Measurements from ENCODE around the gene KCNT1. TPM values are rescaled to one million over a fixed set of nuclear protein-coding genes. Genes with fewer than 3 reads are reported as not detected.

Gene KCNT1
- total RNA-seq, 1 experiment from 2014 or later, result 0.68 TPM

DNA sequence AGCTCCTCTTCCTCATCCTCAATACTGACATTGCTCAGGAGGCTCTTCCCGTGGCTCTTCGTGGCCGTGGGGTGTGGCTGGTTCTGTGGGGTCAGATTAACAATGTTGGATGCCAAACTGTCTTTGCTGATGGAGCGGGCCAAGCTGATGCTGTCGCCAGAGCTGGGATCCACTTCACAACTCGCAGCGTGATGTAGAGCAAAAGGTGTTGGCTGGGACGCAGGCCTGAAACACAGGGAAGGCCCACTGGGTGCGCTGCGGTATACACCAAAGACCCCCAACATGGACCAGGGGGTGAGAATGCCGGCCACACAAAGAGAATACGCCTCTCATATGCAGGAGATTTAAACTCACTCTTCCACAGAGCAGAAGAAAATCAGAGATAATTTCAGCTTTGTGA is 121.1 kb downstream of the KCNT1 start:
- Mint-ChIP-seq H3K9me3 (no peaks in the 10 kb centered on the region), H3K4me3 (no peak overlapping the region), H3K27me3 (ENCODE audit: low read depth) (no peaks in the 10 kb centered on the region), H3K36me3 (ENCODE audit: insufficient read depth in 1 of 3, low read depth in 3 of 3) (peaks cover 41 to 82% (median 65%) of the 10 kb centered on the region in 3 experiments), H3K4me1 (no peaks in the 10 kb centered on the region), H3K27ac (no peak overlapping the region; a peak in 2 of 7 replicates)
- no peak overlapping the region for H3K23ac ChIP-seq (ENCODE audit: insufficient read length, low read depth, low read length)
- H3T11ph ChIP-seq (ENCODE audit: low read length), result no peak overlapping the region
- H2AK5ac ChIP-seq (ENCODE audit: insufficient read length, low read length), result no peak overlapping the region
- no peaks in the 10 kb centered on the region for H3K4me1 ChIP-seq (ENCODE audit: insufficient read depth, low read length)
- no peak overlapping the region for H2BK20ac ChIP-seq (ENCODE audit: low read depth, low read length, poor library complexity, severe bottlenecking)
- 0 out of 2 replicates have a peak, but pooled peaks cover 1% of the 10 kb centered on the region for H3K79me2 ChIP-seq (ENCODE audit: insufficient read depth, low read length)
- peaks cover 2% of the 10 kb centered on the region for H4K20me1 ChIP-seq (ENCODE audit: control insufficient read depth, insufficient read depth, insufficient read length)
- TF ChIP-seq, protein P1, sequence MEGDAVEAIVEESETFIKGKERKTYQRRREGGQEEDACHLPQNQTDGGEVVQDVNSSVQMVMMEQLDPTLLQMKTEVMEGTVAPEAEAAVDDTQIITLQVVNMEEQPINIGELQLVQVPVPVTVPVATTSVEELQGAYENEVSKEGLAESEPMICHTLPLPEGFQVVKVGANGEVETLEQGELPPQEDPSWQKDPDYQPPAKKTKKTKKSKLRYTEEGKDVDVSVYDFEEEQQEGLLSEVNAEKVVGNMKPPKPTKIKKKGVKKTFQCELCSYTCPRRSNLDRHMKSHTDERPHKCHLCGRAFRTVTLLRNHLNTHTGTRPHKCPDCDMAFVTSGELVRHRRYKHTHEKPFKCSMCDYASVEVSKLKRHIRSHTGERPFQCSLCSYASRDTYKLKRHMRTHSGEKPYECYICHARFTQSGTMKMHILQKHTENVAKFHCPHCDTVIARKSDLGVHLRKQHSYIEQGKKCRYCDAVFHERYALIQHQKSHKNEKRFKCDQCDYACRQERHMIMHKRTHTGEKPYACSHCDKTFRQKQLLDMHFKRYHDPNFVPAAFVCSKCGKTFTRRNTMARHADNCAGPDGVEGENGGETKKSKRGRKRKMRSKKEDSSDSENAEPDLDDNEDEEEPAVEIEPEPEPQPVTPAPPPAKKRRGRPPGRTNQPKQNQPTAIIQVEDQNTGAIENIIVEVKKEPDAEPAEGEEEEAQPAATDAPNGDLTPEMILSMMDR (conservative IDR thresholded peaks at IDR 0.05), result no peak
- no peak overlapping the region for H3K4ac ChIP-seq (ENCODE audit: low read depth, low read length)
- no peak overlapping the region for H4K8ac ChIP-seq (replicated peaks; ENCODE audit: insufficient read length, low read depth, low read length)
- no peaks in the 10 kb centered on the region for H3K27me3 ChIP-seq (ENCODE audit: insufficient read depth, low read length)
- H3K23me2 ChIP-seq (ENCODE audit: insufficient read length, low read depth, low read length, poor library complexity, severe bottlenecking), result no peaks in the 10 kb centered on the region
- H2BK120ac ChIP-seq (ENCODE audit: low read depth, low read length, poor library complexity, severe bottlenecking), result no peak overlapping the region
- no peak overlapping the region for H2BK5ac ChIP-seq (ENCODE audit: insufficient read length, low read length)
- H3K27ac ChIP-seq (ENCODE audit: insufficient read length, low read depth, low read length), result no peak overlapping the region
- no peak for DNase-seq
- no peak overlapping the region for H3K56ac ChIP-seq (ENCODE audit: insufficient read length, low read depth, low read length)
- no peaks in the 10 kb centered on the region for H3K9me3 ChIP-seq (ENCODE audit: control insufficient read depth, low read depth, low read length)
- no peak overlapping the region for H3K4me2 ChIP-seq (ENCODE audit: insufficient read depth, insufficient read length, low read length)
- H4K91ac ChIP-seq (ENCODE audit: insufficient read length, low read depth, low read length), result no peak overlapping the region
- H2AFZ ChIP-seq (ENCODE audit: low read length), result no peak overlapping the region
- no peak overlapping the region for H3K14ac ChIP-seq (ENCODE audit: insufficient read depth, low read length)
- no peaks in the 10 kb centered on the region for H3K79me1 ChIP-seq (ENCODE audit: insufficient read depth, low read depth, low read length, poor library complexity, severe bottlenecking)
- no peak overlapping the region for H3K18ac ChIP-seq (ENCODE audit: insufficient read length, low read depth, low read length)
- no CpG with 5 or more reads among the region's 12 CpGs for WGBS (ENCODE audit: extremely low coverage, insufficient read length, low lambda C conversion rate)
- no peak overlapping the region for H4K5ac ChIP-seq (ENCODE audit: insufficient read length, low read depth, low read length)
- H2BK12ac ChIP-seq (ENCODE audit: insufficient read length, low read depth, low read length), result no peak overlapping the region
- H2BK15ac ChIP-seq (ENCODE audit: low read depth, low read length), result no peak overlapping the region
- no peak overlapping the region for H3K9ac ChIP-seq (ENCODE audit: extremely low read depth, insufficient read length, low read length)
